ENCODE data around the gene WASL. TPM values are rescaled to one million over a fixed set of nuclear protein-coding genes. Genes with fewer than 3 reads are reported as not detected.

The WASL gene
- total RNA-seq, 1 donor from 2014 or later: 30.4 TPM

GRCh38 chr7:123681561-123681960 lies 67.2 kb downstream of the WASL start:
- H3K36me3 Mint-ChIP-seq (ENCODE audit: low read depth): peaks cover 10% of the 10 kb centered on the region
- H3K4me3 Mint-ChIP-seq: no peak overlapping the region
- no peaks in the 10 kb centered on the region for H3K27me3 Mint-ChIP-seq (ENCODE audit: low read depth)
- no peaks in the 10 kb centered on the region for H3K4me1 Mint-ChIP-seq
- H3K27ac Mint-ChIP-seq (ENCODE audit: unreplicated experiment): no peak overlapping the region
- TF ChIP-seq CTCF (conservative IDR thresholded peaks at IDR 0.05): no peak
- DNase-seq (ENCODE audit: low read depth, low spot score): no peak
- H3K9me3 Mint-ChIP-seq: no peaks in the 10 kb centered on the region

- Mint-ChIP-seq H3K27me3 (ENCODE audit: low read depth) (no peaks in the 10 kb centered on the region), H3K4me1 (no peaks in the 10 kb centered on the region), H3K4me3 (no peak overlapping the region), H3K9me3 (no peaks in the 10 kb centered on the region), H3K36me3 (ENCODE audit: low read depth) (peaks cover 10% of the 10 kb centered on the region), H3K27ac (ENCODE audit: unreplicated experiment) (no peak overlapping the region)
- TF ChIP-seq CTCF (conservative IDR thresholded peaks at IDR 0.05): no peak
- DNase-seq (ENCODE audit: low read depth, low spot score): no peak
These were observed 68.2 kb downstream of the WASL start for GRCh38 chr7:123680580-123680979.

GRCh38 chr7:123679614-123680013 lies 69.2 kb downstream of the WASL start:
- no peak for TF ChIP-seq CTCF (conservative IDR thresholded peaks at IDR 0.05)
- no peak overlapping the region for H3K4me3 Mint-ChIP-seq
- H3K36me3 Mint-ChIP-seq (ENCODE audit: low read depth): peaks cover 10% of the 10 kb centered on the region
- H3K27me3 Mint-ChIP-seq (ENCODE audit: low read depth): no peaks in the 10 kb centered on the region
- no peaks in the 10 kb centered on the region for H3K4me1 Mint-ChIP-seq
- H3K9me3 Mint-ChIP-seq: no peaks in the 10 kb centered on the region
- H3K27ac Mint-ChIP-seq (ENCODE audit: unreplicated experiment): no peak overlapping the region
- DNase-seq (ENCODE audit: low read depth, low spot score): no peak

- TF ChIP-seq CTCF (conservative IDR thresholded peaks at IDR 0.05): no peak
- H3K36me3 Mint-ChIP-seq (ENCODE audit: low read depth): peaks cover 10% of the 10 kb centered on the region
- DNase-seq (ENCODE audit: low read depth, low spot score): no peak
- H3K9me3 Mint-ChIP-seq: no peaks in the 10 kb centered on the region
- H3K4me1 Mint-ChIP-seq: no peaks in the 10 kb centered on the region
- H3K27ac Mint-ChIP-seq (ENCODE audit: unreplicated experiment): no peak overlapping the region
- no peaks in the 10 kb centered on the region for H3K27me3 Mint-ChIP-seq (ENCODE audit: low read depth)
- no peak overlapping the region for H3K4me3 Mint-ChIP-seq
These were observed 71.6 kb downstream of the WASL start for GRCh38 chr7:123677061-123677715.

GRCh38 chr7:123675181-123675473 lies 73.7 kb downstream of the WASL start:
- no peak overlapping the region for H3K4me3 Mint-ChIP-seq
- H3K27ac Mint-ChIP-seq (ENCODE audit: unreplicated experiment): no peak overlapping the region
- no peaks in the 10 kb centered on the region for H3K9me3 Mint-ChIP-seq
- TF ChIP-seq CTCF (conservative IDR thresholded peaks at IDR 0.05): no peak
- no peak for DNase-seq (ENCODE audit: low read depth, low spot score)
- no peaks in the 10 kb centered on the region for H3K27me3 Mint-ChIP-seq (ENCODE audit: low read depth)
- H3K4me1 Mint-ChIP-seq: no peaks in the 10 kb centered on the region
- peaks cover 7% of the 10 kb centered on the region for H3K36me3 Mint-ChIP-seq (ENCODE audit: low read depth)
